Dendritic cell treated with granulocyte-macrophage colony-stimulating factor and Interleukin-4, amounts not matched to agents 40 ng/mL and 50 ng/mL, for 4 days (primary cell): Measurements from ENCODE around the gene MALRD1.

Experiments
- H3K27ac Mint-ChIP-seq: one replicate; pipeline ENCODE4 v1.8.0; 2022; ENCODE audit warnings: mild to moderate bottlenecking, mixed read lengths
- H3K27me3 Mint-ChIP-seq: one replicate; pipeline ENCODE4 v1.8.0; 2022; ENCODE audit warnings: mild to moderate bottlenecking, mixed read lengths
- H3K36me3 Mint-ChIP-seq: one replicate; pipeline ENCODE4 v1.8.0; 2022; ENCODE audit warnings: low read depth, mixed read lengths
- H3K4me1 Mint-ChIP-seq: one replicate; pipeline ENCODE4 v1.8.0; 2022; ENCODE audit warnings: low read depth, mixed read lengths
- H3K4me3 Mint-ChIP-seq: one replicate; pipeline ENCODE4 v1.8.0; 2022; ENCODE audit warnings: mild to moderate bottlenecking, moderate library complexity, mixed read lengths
- H3K9me3 Mint-ChIP-seq: one replicate; pipeline ENCODE4 v1.8.0; 2022; ENCODE audit warnings: mixed read lengths
- intact Hi-C: fragments of 100-400 bp; cut with micrococcal nuclease; formaldehyde crosslinking; loops from one replicate; pipeline ENCODE4 v1.15.0; 2022

Gene MALRD1

DNA sequence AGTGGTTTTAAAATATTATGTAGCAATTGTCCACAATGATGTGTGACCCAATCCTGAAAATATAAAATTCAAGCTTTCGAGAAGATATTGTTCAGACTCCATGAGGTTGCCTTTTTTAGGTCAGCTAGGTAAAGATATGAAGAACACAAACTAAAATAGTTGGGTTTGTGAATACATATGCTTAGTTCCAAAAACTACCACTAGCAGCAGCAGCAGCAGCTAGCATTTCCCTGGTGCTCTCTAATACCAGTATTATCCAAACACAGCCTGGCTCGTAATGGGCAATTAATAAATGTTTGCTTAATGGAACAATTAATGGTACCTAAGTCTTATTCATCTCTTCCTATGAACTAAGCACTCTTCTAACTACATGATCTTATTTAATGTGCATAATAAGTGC is 362.5 kb downstream of the MALRD1 start:
- no peaks in the 10 kb centered on the region for H3K27me3 Mint-ChIP-seq
- intact Hi-C loops = loop anchor here (5.0 to 10.0 kb wide), 2 partner anchors 404 to 1441 kb away; partner anchors contain the start of gene PLXDC2

DNA sequence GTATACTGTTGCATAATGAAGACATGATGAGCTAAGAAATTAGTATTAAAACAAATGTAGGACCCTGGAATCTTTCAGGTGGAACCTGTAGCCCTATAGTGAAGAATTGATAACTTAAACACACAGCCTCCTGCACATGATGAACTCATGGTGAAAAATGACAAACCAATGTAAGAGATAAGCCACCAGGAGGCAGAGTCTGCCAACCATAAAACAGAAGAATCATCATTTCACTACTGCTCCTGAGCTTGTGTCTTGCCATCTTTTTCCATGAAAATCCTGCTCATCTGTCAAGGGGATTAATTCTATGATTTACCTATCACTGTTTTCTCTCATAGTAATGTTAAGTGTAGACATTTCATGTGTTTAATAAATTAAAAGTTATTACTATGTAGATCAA is 363.9 kb downstream of the MALRD1 start:
- no peaks in the 10 kb centered on the region for H3K9me3 Mint-ChIP-seq
- H3K4me1 Mint-ChIP-seq = no peaks in the 10 kb centered on the region
- H3K36me3 Mint-ChIP-seq = no peaks in the 10 kb centered on the region
- intact Hi-C loops = loop anchor here (1.0 to 10.0 kb wide), 3 partner anchors 376 to 1440 kb away; partner anchors contain the start of gene PLXDC2
- no peak overlapping the region for H3K27ac Mint-ChIP-seq
- no peak overlapping the region for H3K4me3 Mint-ChIP-seq
- H3K27me3 Mint-ChIP-seq = no peaks in the 10 kb centered on the region

More for the DNA sequence above, 362.5 kb downstream of the MALRD1 start:
- Mint-ChIP-seq H3K9me3 (no peaks in the 10 kb centered on the region), H3K27ac (no peak overlapping the region), H3K4me1 (no peaks in the 10 kb centered on the region), H3K4me3 (no peak overlapping the region), H3K36me3 (no peaks in the 10 kb centered on the region)

DNA sequence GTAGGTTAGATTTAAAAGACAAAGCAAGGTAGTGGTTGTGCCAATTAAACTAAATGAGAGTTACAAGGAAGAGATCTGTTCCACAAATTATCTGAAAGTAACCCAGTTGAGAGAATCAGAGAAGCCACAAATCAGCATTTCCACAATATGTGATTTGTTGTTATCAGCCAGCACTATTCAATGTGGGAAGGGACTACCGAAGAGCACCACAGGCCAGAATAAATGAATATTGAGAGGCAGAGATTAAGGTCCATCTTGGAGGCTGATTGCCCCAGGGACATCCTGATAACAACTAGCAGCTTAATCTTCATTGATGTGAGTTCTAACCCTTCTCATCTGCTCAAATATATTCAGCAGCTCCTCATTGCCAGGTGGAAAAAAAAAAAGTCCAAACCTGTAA is 367.6 kb downstream of the MALRD1 start:
- no peak overlapping the region for H3K4me3 Mint-ChIP-seq

DNA sequence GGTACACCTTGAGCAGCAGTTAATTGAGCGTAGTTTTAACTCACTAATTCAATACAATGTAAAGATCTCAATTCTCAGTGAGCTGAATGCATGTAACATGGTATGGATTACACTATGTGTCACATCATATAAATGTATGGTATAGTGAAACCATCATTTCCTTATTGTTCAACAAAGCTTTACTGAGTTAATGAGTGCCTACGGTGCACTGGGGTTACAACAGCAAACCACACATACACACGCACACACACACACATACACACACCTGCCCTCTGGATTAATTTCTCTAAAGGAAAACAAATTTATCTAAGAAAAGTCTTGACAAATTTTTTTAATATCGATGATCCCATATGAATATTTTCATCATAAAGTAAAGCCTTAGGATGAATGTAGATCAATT is 369.1 kb downstream of the MALRD1 start:
- no peaks in the 10 kb centered on the region for H3K4me1 Mint-ChIP-seq
- intact Hi-C loops = loop anchor here (10.0 kb wide), 1 partner anchor 397 kb away; the partner anchor contains the start of gene PLXDC2
- H3K4me3 Mint-ChIP-seq = no peak overlapping the region
- no peaks in the 10 kb centered on the region for H3K36me3 Mint-ChIP-seq
- H3K9me3 Mint-ChIP-seq = no peaks in the 10 kb centered on the region
- H3K27me3 Mint-ChIP-seq = no peaks in the 10 kb centered on the region
- no peak overlapping the region for H3K27ac Mint-ChIP-seq

More for the DNA sequence above, 367.6 kb downstream of the MALRD1 start:
- intact Hi-C loops = loop anchor here (10.0 kb wide), 1 partner anchor 399 kb away; the partner anchor contains the start of gene PLXDC2
- no peak overlapping the region for H3K27ac Mint-ChIP-seq
- H3K4me1 Mint-ChIP-seq = no peaks in the 10 kb centered on the region
- H3K9me3 Mint-ChIP-seq = no peaks in the 10 kb centered on the region
- H3K27me3 Mint-ChIP-seq = no peaks in the 10 kb centered on the region
- H3K36me3 Mint-ChIP-seq = no peaks in the 10 kb centered on the region

DNA sequence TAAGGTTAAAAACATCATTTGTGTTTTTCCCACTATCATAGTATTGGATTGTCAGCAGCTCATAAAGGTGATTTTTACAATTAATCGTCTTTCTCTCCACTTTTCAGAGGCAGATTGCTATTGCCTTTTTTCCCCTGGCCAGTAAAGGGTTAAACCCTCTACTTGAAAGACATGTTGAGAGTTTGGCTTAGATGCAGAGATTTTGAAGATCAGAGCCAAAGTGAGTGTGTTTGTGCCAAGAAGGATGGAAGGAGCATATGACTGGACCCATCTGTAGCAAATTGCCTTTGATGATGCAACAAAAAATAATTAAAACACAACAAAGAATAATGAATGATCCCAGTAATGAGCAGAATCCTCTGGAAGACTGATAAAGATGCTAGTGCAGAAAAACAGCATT is 373.1 kb downstream of the MALRD1 start:
- H3K4me1 Mint-ChIP-seq = no peaks in the 10 kb centered on the region
- intact Hi-C loops = no loop called here
- H3K27ac Mint-ChIP-seq = no peak overlapping the region
- H3K27me3 Mint-ChIP-seq = no peaks in the 10 kb centered on the region
- H3K36me3 Mint-ChIP-seq = no peaks in the 10 kb centered on the region
- no peak overlapping the region for H3K4me3 Mint-ChIP-seq
- no peaks in the 10 kb centered on the region for H3K9me3 Mint-ChIP-seq

DNA sequence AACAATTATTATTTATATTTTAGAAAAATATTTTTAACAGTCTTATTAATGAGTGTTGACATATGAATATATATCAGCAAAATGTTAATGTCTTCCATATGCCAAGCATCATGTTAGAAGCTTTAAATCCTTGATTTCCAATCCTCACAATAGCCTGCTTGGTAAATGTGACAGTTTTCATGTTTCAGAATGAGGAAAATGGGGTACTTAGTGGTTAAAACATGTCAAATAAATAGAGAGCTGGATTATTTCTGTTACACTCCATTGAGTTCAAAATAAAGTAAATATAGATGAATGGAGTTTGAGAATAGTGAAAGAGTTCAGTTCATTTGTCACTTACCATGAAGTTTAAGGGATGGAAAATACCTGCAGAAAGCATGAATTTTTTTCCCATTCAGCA is 377.4 kb downstream of the MALRD1 start:
- H3K4me1 Mint-ChIP-seq = no peaks in the 10 kb centered on the region
- H3K27ac Mint-ChIP-seq = no peak overlapping the region
- intact Hi-C loops = no loop called here
- H3K4me3 Mint-ChIP-seq = no peak overlapping the region
- H3K36me3 Mint-ChIP-seq = no peaks in the 10 kb centered on the region
- no peaks in the 10 kb centered on the region for H3K9me3 Mint-ChIP-seq
- H3K27me3 Mint-ChIP-seq = no peaks in the 10 kb centered on the region

DNA sequence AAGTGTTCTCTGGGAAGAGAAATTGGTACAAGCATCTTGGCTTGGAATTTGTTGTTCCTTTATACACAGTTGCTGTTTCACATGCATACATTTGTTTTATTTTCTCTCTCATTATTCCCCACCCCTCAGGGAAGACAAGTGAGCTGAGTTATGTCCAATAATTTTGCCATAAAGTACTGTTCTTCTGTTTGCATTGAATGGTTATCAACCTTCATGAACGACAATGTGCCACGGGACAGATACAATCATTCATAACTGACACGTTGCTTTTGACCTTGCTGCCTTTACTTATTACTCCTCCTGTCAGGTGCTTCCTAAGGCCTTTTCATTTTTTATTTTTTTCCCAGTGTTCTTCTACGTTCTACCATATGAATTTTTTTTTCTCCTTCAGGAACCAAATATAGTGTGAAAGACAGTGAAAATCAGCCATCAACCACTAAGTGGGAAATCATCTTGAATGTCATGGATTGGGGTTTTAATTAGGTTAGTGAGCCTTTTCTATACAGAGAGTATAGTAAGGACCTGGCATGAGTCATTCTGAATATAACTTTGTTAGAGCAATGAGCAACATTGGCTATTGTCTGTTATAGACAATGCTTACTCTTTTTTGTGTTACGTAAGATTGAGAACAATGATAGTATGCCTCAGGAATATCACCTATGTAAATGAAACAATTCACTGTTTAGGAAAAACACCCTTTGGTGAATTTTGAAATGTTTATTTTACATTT is 383.2 kb downstream of the MALRD1 start:
- no peak overlapping the region for H3K4me3 Mint-ChIP-seq
- no peaks in the 10 kb centered on the region for H3K27me3 Mint-ChIP-seq
- no peaks in the 10 kb centered on the region for H3K36me3 Mint-ChIP-seq
- intact Hi-C loops = no loop called here
- H3K4me1 Mint-ChIP-seq = no peaks in the 10 kb centered on the region
- H3K27ac Mint-ChIP-seq = no peak overlapping the region
- H3K9me3 Mint-ChIP-seq = no peaks in the 10 kb centered on the region

DNA sequence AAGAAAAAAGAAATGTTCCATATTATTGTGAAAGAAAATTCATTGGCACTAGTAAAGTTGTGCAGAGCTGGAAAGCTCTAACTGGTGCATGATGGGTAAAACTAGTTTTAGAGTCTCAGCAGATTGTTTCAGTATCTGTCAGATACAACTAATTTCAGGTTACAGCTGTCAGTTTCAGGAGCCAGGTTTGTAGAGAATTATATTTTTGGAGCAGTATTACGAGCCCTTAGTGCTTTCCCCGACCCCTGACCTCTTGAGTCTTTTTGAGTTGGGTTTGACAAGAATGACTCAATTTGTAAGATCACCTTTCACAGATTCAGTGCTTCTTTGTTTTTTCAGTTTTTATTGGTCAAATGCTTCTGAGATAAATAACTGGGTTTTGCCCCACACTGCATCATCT is 401.3 kb downstream of the MALRD1 start:
- intact Hi-C loops = no loop called here
- Mint-ChIP-seq H3K36me3 (no peaks in the 10 kb centered on the region), H3K4me3 (no peak overlapping the region), H3K27ac (no peak overlapping the region), H3K4me1 (no peaks in the 10 kb centered on the region), H3K27me3 (no peaks in the 10 kb centered on the region), H3K9me3 (peaks cover 7% of the 10 kb centered on the region)

DNA sequence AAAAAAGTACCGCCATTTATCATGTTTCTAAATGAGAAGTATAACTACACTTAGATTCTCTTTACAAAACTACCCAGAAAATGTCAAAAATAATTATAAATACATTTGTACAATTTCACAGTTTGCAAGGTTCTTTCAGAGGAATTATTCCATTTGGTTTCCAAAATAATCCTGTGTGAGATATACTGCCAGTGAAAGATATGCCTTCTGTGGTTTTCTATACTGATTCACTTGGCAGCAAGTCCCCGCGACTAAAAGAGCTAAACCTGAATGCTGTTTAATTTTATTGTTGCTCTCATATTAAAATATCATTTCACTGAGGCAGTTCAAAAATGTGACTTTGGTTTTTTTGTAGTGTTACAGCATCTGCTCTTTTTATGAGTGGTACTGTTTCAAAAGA is 402.8 kb downstream of the MALRD1 start:
- Mint-ChIP-seq H3K27me3 (no peaks in the 10 kb centered on the region), H3K36me3 (no peaks in the 10 kb centered on the region), H3K9me3 (no peaks in the 10 kb centered on the region), H3K27ac (no peak overlapping the region), H3K4me1 (no peaks in the 10 kb centered on the region), H3K4me3 (no peak overlapping the region)
- intact Hi-C loops = no loop called here

DNA sequence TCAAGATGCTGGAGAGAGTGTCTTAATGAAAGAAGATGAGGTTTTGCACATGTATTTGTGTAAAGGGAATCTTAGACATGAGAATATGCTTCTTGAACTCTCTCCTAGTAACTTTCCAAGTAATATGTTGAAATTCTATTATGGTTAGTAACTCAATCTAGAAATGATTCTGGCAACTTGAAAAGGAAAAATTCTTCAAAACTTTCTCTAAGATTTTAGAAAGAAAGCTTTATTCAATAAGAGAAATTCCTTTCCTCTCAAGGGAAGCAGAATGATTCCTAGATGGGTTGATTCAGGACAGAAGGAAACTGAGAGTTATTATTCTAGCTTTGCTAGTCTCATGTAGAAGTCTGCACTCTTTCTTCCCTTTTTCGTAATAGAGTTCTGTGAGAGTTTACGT is 403.3 kb downstream of the MALRD1 start:
- intact Hi-C loops = no loop called here
- Mint-ChIP-seq H3K9me3 (no peaks in the 10 kb centered on the region), H3K27ac (no peak overlapping the region), H3K27me3 (no peaks in the 10 kb centered on the region), H3K36me3 (no peaks in the 10 kb centered on the region), H3K4me1 (no peaks in the 10 kb centered on the region), H3K4me3 (no peak overlapping the region)

DNA sequence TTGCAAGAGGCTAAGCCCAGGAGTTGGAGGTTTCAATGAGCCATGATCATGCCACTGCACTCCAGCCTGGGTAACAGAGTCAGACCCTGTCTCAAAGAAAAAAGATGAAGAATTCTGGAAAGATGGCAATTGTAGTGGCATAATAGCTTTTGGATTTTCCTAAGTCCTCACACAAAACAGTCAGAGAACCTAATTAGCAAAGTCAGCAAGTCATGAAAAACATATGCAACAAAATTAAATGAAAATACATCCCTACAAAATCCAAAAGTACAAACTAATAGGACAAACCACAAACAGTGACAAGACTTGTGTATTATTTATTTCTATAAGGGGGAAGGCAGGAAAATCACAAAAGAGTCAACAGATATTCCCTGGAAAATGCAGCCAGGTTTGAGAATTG is 405.4 kb downstream of the MALRD1 start:
- Mint-ChIP-seq H3K36me3 (no peaks in the 10 kb centered on the region), H3K9me3 (no peaks in the 10 kb centered on the region), H3K4me3 (no peak overlapping the region)

DNA sequence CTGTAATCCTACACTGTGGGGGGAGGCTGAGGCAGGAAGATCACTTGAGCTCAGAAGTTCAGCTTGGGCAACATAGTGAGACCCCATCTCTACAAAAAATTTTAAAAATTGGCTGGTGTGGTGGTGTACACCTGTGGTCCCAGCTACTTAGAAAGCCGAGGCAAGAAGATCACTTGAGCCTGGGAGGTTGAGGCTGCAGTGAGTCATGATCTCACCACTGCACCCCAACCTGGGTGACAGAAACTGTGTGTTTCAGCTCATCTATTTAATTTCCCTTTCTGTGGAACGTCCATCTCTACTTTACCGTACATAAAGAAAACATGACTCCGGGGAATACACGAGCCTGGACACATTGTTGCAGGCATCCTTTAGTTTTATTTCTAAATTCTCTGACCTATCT is 413.0 kb downstream of the MALRD1 start:
- intact Hi-C loops = no loop called here
- Mint-ChIP-seq H3K27me3 (peaks cover 1% of the 10 kb centered on the region), H3K9me3 (peaks cover 10% of the 10 kb centered on the region), H3K36me3 (no peaks in the 10 kb centered on the region), H3K27ac (no peak overlapping the region), H3K4me1 (no peaks in the 10 kb centered on the region), H3K4me3 (no peak overlapping the region)

More for the DNA sequence above, 405.4 kb downstream of the MALRD1 start:
- Mint-ChIP-seq H3K27me3 (no peaks in the 10 kb centered on the region), H3K4me1 (no peaks in the 10 kb centered on the region), H3K27ac (no peak overlapping the region)
- intact Hi-C loops = no loop called here

DNA sequence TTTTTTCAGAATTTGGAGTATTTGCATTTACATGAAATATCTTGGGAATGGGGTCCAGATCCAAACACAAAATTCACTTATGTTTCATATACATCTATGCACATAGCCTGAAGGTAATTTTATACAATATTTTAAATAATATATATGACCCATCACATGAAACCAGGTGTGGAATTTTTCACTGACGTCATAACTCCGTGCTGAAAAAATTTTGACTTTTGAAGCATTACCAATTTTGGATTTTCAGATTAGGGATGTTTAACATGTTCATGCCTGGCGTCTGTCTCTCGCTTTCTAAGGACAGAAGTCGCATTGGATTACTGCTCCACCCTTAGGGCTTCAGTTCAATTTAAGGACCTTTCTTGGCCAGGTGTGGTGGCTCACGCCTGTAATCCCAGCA is 418.1 kb downstream of the MALRD1 start:
- intact Hi-C loops = no loop called here
- no peaks in the 10 kb centered on the region for H3K36me3 Mint-ChIP-seq
- no peak overlapping the region for H3K4me3 Mint-ChIP-seq
- H3K27ac Mint-ChIP-seq = no peak overlapping the region
- peaks cover 1% of the 10 kb centered on the region for H3K27me3 Mint-ChIP-seq
- H3K9me3 Mint-ChIP-seq = peaks cover 15% of the 10 kb centered on the region
- H3K4me1 Mint-ChIP-seq = no peaks in the 10 kb centered on the region

DNA sequence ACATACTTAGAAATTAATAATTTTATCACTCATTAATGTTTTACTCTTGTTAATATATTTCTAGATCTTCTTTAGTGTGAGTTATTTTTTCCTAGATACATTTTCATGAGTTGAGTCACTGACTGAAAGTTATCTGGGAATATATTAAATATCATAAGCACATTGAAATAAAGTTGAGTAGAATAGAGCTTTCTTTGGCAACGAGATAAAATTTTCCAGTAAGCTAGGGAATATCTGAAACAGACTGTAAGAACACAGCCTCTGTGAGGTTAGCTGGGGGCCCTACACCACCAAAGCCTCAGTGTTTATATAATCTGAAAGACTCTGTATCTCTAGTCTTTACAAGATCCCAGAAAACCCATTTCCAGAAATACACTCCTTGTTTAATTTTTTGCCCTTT is 419.8 kb downstream of the MALRD1 start:
- intact Hi-C loops = no loop called here
- Mint-ChIP-seq H3K4me1 (no peaks in the 10 kb centered on the region), H3K9me3 (peaks cover 5% of the 10 kb centered on the region), H3K36me3 (no peaks in the 10 kb centered on the region), H3K27ac (no peak overlapping the region), H3K27me3 (no peaks in the 10 kb centered on the region), H3K4me3 (no peak overlapping the region)

DNA sequence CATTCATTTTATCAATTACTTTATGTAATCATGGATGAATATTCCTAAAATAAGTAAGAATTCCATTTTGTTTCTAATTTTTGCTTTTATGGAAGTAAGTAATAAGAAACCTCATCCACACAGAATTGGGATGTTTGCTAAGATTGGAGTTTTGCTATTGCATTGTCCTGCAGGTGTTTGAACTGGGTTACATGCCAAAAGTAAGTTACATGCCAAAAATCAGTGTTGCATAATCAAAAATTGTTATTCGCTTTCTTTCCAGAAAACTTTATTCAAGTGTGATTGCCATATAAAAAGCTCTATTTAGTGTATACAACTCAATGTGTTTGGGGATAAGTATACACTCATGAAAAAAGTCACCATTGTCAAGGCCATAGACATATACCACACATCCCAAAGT is 420.9 kb downstream of the MALRD1 start:
- H3K9me3 Mint-ChIP-seq = peaks cover 5% of the 10 kb centered on the region
- intact Hi-C loops = no loop called here
- no peaks in the 10 kb centered on the region for H3K36me3 Mint-ChIP-seq
- no peaks in the 10 kb centered on the region for H3K4me1 Mint-ChIP-seq
- no peak overlapping the region for H3K4me3 Mint-ChIP-seq
- H3K27ac Mint-ChIP-seq = no peak overlapping the region
- H3K27me3 Mint-ChIP-seq = no peaks in the 10 kb centered on the region
